Measurements from ENCODE around the gene CFAP52. TPM values are rescaled to one million over a fixed set of nuclear protein-coding genes. Genes with fewer than 3 reads are reported as not detected.
"Not testable (repeated sequence)": the region's sequence is repeated elsewhere in the genome, so short reads cannot be mapped to it uniquely, and the experiment has no call there.

CFAP52 gene
- polyA plus RNA-seq, 1 experiment: not detected

GRCh38 chr17:9587969-9588656 is 11.7 kb downstream of the CFAP52 start:
- no peaks in the 10 kb centered on the region for H3K36me3 ChIP-seq (ENCODE audit: control insufficient read depth, insufficient read depth, low read length)

GRCh38 chr17:9594065-9594464 is 17.6 kb downstream of the CFAP52 start:
- H3K36me3 ChIP-seq (ENCODE audit: control insufficient read depth, insufficient read depth, low read length): no peaks in the 10 kb centered on the region
- ChIA-PET CTCF (no interaction called here), POLR2A (no interaction called here)
- no peak overlapping the region for H3K4me3 ChIP-seq (ENCODE audit: low read depth, low read length)
- H3K27me3 ChIP-seq (ENCODE audit: control insufficient read depth, insufficient read depth, low read length): no peaks in the 10 kb centered on the region
- DNase-seq (ENCODE audit: low read depth): no peak
- no peak for TF ChIP-seq CTCF (IDR thresholded peaks at IDR 0.05; ENCODE audit: insufficient read depth, low read depth, low read length)

More at GRCh38 chr17:9587969-9588656, 11.7 kb downstream of the CFAP52 start:
- ChIA-PET POLR2A (no interaction called here), CTCF (interaction anchor here (1.7 kb wide), 1 partner anchor 11 kb away, joined by 6 read pairs; the partner anchor contains the start of gene CFAP52)
- H3K27me3 ChIP-seq (ENCODE audit: control insufficient read depth, insufficient read depth, low read length): no peaks in the 10 kb centered on the region
- no peak for DNase-seq (ENCODE audit: low read depth)
- no peak overlapping the region for H3K4me3 ChIP-seq (ENCODE audit: low read depth, low read length)
- no peak for TF ChIP-seq CTCF (IDR thresholded peaks at IDR 0.05; ENCODE audit: insufficient read depth, low read depth, low read length)

- POLR2A ChIA-PET; DNase-seq (ENCODE audit: low read depth); H3K27me3 ChIP-seq (ENCODE audit: control insufficient read depth, insufficient read depth, low read length); H3K4me3 ChIP-seq (ENCODE audit: low read depth, low read length); H3K36me3 ChIP-seq (ENCODE audit: control insufficient read depth, insufficient read depth, low read length): not testable (repeated sequence)
- CTCF ChIA-PET: interaction anchor here (2.7 kb wide), 1 partner anchor 21 kb away, joined by 14 read pairs; the partner anchor contains the start of gene CFAP52
Measured at GRCh38 chr17:9597638-9598037, 21.2 kb downstream of the CFAP52 start.

- no peak for TF ChIP-seq CTCF (IDR thresholded peaks at IDR 0.05; ENCODE audit: insufficient read depth, low read depth, low read length)
- Histone ChIP-seq H3K27me3 (ENCODE audit: control insufficient read depth, insufficient read depth, low read length) (no peaks in the 10 kb centered on the region), H3K36me3 (ENCODE audit: control insufficient read depth, insufficient read depth, low read length) (no peaks in the 10 kb centered on the region), H3K4me3 (ENCODE audit: low read depth, low read length) (no peak overlapping the region)
- no peak for DNase-seq (ENCODE audit: low read depth)
- CTCF ChIA-PET: no interaction called here
- POLR2A ChIA-PET: no interaction called here
Measured at GRCh38 chr17:9598661-9599060, 22.2 kb downstream of the CFAP52 start.

- H3K27me3 ChIP-seq (ENCODE audit: control insufficient read depth, insufficient read depth, low read length); H3K36me3 ChIP-seq (ENCODE audit: control insufficient read depth, insufficient read depth, low read length); DNase-seq (ENCODE audit: low read depth); POLR2A ChIA-PET; H3K4me3 ChIP-seq (ENCODE audit: low read depth, low read length): not testable (repeated sequence)
- CTCF ChIA-PET: interaction anchor here (0.8 kb wide), 1 partner anchor 28 kb away, joined by 3 read pairs; the partner anchor contains the start of gene CFAP52
Measured at GRCh38 chr17:9604583-9604982, 28.1 kb downstream of the CFAP52 start.

GRCh38 chr17:9606453-9606852 is 30.0 kb downstream of the CFAP52 start:
- CTCF ChIA-PET: no interaction called here

GRCh38 chr17:9607058-9607457 is 30.6 kb downstream of the CFAP52 start:
- H3K4me3 ChIP-seq (ENCODE audit: low read depth, low read length); H3K27me3 ChIP-seq (ENCODE audit: control insufficient read depth, insufficient read depth, low read length); POLR2A ChIA-PET; H3K36me3 ChIP-seq (ENCODE audit: control insufficient read depth, insufficient read depth, low read length); DNase-seq (ENCODE audit: low read depth); CTCF ChIA-PET: not testable (repeated sequence)

More at GRCh38 chr17:9606453-9606852, 30.0 kb downstream of the CFAP52 start:
- no peak for TF ChIP-seq CTCF (IDR thresholded peaks at IDR 0.05; ENCODE audit: insufficient read depth, low read depth, low read length)
- DNase-seq (ENCODE audit: low read depth): no peak
- POLR2A ChIA-PET: no interaction called here
- Histone ChIP-seq H3K36me3 (ENCODE audit: control insufficient read depth, insufficient read depth, low read length) (no peaks in the 10 kb centered on the region), H3K4me3 (ENCODE audit: low read depth, low read length) (no peak overlapping the region), H3K27me3 (ENCODE audit: control insufficient read depth, insufficient read depth, low read length) (no peaks in the 10 kb centered on the region)
